Cardiac muscle cell (in vitro differentiated cells and primary cell): Measurements from ENCODE around the gene CPZ. TPM values are rescaled to one million over a fixed set of nuclear protein-coding genes. Genes with fewer than 3 reads are reported as not detected.
A peak's percentile ranks its signal among the peaks of the same experiment; 100 is the strongest.

Source experiments
- DNase-seq, 2 donors: peaks; one replicate each; pipeline versions ENCODE4 v3.0.0 to v3.0.0-alpha.2; 2010 to 2017; ENCODE audit warnings: low read depth in 1 of 2, low spot score in 1 of 2
- H3K27ac ChIP-seq: fragments of 200-600 bp; sonication (generic); 2 replicates; pipeline ENCODE4 v1.5.1; 2016
- H3K27me3 ChIP-seq: fragments of 200-600 bp; sonication (generic); 2 replicates; pipeline ENCODE4 v1.6.0; 2016; ENCODE audit warnings: control low read depth
- H3K36me3 ChIP-seq: fragments of 200-600 bp; sonication (generic); 2 replicates; pipeline ENCODE4 v1.5.1; 2016; ENCODE audit warnings: control low read depth
- H3K4me1 ChIP-seq: fragments of 200-600 bp; sonication (generic); 2 replicates; pipeline ENCODE4 v1.8.1; 2017; ENCODE audit warnings: low read depth, mild to moderate bottlenecking, mixed run types
- H3K4me3 ChIP-seq: fragments of 200-600 bp; sonication (generic); 2 replicates; pipeline ENCODE4 v1.5.1; 2016; ENCODE audit warnings: mild to moderate bottlenecking
- H3K9me3 ChIP-seq: fragments of 200-600 bp; sonication (generic); 2 replicates; pipeline ENCODE4 v1.5.1; 2017; ENCODE audit warnings: low read depth, mild to moderate bottlenecking, control low read depth
- polyA plus RNA-seq: library from polyadenylated mRNA; unstranded; fragments of >200 nt; fragmentation: Nextera tagmentation; extraction: Ambion mirVana; gene quantifications from 2 replicates; pipeline ENCODE4 v1.2.1, GENCODE V29; 2016
- total RNA-seq: library from RNA; depleted of rRNA; stranded (reverse); fragments of >200 nt; gene quantifications from 2 replicates; pipeline ENCODE4 v1.2.3, GENCODE V29; 2016
- TF ChIP-seq, protein P1 (sequence below): IDR thresholded peaks from 2 replicates; pipeline ENCODE4 v1.5.1; 2012; ENCODE audit warnings: low read depth, mild to moderate bottlenecking, low read length

Gene CPZ
- total and polyA plus RNA-seq, 2 experiments from 2014 or later = 4.7 to 12.0 TPM

DNA sequence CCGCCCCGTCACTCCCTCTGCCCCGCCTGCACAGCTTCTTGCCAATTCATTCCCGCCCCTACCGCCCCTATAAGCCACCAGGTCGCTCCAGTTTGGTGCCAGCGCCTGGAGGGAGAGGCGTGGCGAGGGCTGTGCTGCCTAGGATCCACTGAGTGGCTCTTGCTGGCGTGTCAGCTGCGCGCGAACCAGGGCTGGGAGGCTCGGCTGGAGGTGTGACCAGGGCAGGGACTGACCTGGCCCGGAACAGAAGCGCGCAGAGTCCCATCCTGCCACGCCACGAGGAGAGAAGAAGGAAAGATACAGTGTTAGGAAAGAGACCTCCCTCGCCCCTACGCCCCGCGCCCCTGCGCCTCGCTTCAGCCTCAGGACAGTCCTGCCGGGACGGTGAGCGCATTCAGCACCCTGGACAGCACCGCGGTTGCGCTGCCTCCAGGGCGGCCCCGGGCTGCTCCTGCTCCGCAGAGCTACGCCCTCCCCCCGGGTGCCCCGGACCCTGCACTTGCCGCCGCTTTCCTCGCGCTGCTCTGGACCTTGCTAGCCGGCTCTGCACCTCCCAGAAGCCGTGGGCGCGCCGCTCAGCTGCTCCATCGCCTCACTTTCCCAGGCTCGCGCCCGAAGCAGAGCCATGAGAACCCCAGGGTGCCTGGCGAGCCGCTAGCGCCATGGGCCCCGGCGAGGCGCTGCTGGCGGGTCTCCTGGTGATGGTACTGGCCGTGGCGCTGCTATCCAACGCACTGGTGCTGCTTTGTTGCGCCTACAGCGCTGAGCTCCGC is 12.1 kb upstream of the CPZ start, which contains the start of gene GPR78:
GPR78 (plus strand) TSS at position 72 of the 773 bp plus-strand sequence; CDS start at position 663, 591 bp downstream.
- Histone ChIP-seq H3K27me3 (peaks cover 77% of the 10 kb centered on the region), H3K4me1 (no peaks in the 10 kb centered on the region), H3K36me3 (no peaks in the 10 kb centered on the region), H3K9me3 (no peaks in the 10 kb centered on the region), H3K4me3 (no peak within 1 kb of the TSS), H3K27ac (no peak within 1 kb of the TSS)
- peak; percentile 65 to 93 for DNase-seq
- TF ChIP-seq, protein P1, sequence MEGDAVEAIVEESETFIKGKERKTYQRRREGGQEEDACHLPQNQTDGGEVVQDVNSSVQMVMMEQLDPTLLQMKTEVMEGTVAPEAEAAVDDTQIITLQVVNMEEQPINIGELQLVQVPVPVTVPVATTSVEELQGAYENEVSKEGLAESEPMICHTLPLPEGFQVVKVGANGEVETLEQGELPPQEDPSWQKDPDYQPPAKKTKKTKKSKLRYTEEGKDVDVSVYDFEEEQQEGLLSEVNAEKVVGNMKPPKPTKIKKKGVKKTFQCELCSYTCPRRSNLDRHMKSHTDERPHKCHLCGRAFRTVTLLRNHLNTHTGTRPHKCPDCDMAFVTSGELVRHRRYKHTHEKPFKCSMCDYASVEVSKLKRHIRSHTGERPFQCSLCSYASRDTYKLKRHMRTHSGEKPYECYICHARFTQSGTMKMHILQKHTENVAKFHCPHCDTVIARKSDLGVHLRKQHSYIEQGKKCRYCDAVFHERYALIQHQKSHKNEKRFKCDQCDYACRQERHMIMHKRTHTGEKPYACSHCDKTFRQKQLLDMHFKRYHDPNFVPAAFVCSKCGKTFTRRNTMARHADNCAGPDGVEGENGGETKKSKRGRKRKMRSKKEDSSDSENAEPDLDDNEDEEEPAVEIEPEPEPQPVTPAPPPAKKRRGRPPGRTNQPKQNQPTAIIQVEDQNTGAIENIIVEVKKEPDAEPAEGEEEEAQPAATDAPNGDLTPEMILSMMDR = no peak

DNA sequence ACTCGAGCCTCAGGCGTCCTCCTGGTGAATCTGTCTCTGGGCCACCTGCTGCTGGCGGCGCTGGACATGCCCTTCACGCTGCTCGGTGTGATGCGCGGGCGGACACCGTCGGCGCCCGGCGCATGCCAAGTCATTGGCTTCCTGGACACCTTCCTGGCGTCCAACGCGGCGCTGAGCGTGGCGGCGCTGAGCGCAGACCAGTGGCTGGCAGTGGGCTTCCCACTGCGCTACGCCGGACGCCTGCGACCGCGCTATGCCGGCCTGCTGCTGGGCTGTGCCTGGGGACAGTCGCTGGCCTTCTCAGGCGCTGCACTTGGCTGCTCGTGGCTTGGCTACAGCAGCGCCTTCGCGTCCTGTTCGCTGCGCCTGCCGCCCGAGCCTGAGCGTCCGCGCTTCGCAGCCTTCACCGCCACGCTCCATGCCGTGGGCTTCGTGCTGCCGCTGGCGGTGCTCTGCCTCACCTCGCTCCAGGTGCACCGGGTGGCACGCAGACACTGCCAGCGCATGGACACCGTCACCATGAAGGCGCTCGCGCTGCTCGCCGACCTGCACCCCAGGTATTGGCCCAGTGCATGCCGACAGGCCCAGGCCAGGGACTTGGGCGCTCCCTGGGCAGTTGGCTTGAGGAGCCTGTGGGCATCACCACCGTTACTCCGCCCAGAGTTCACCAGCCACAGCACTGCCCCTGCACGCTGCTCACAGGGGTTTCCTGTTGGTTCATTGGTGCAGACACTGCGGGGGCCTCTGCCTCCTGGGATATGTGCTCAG is 11.3 kb upstream of the CPZ start:
- Histone ChIP-seq H3K36me3 (no peaks in the 10 kb centered on the region), H3K4me1 (no peaks in the 10 kb centered on the region), H3K27me3 (peaks cover 77% of the 10 kb centered on the region), H3K9me3 (no peaks in the 10 kb centered on the region), H3K4me3 (no peak overlapping the region), H3K27ac (no peak overlapping the region)
- TF ChIP-seq, protein P1 = no peak
- no peak for DNase-seq

DNA sequence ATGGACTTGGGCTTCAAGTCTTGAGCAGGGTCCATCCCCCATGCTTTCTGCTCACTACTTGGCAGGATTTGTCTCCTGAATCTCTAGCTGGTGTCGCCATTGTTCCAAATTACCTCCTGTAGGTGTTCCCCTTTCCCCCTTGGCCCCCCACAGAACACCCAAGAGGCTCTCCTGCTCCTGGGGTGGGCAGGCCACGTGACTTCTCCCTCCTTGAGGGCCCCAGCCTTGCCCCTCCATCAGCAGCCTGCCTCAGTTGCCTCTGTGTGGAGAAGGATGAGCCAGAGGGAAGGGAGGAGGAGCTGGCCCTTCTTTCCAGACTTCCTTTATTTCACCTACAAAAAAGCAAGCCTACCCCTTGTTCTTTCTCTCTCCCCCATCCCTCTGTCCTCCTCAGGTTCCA is 10.5 kb upstream of the CPZ start:
- no peaks in the 10 kb centered on the region for H3K9me3 ChIP-seq
- TF ChIP-seq, protein P1 = no peak
- H3K4me1 ChIP-seq = no peaks in the 10 kb centered on the region
- H3K36me3 ChIP-seq = no peaks in the 10 kb centered on the region
- no peak overlapping the region for H3K4me3 ChIP-seq
- no peak overlapping the region for H3K27ac ChIP-seq
- H3K27me3 ChIP-seq = peaks cover 76% of the 10 kb centered on the region
- DNase-seq = no peak

DNA sequence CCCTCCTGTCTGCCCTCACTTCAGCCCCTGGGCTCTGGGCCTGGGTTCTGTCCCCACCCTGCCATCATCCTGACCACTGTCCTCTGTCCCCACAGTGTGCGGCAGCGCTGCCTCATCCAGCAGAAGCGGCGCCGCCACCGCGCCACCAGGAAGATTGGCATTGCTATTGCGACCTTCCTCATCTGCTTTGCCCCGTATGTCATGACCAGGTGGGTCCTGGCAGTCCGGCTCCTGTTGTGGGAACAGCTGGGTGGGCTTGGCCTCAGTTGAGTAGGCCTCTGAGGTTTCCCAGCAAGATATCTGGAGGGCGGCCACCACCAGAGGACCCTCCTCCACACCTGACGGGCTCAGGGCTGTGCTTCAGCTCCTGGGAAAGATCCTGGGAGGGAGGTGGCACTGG is 10.1 kb upstream of the CPZ start:
- TF ChIP-seq, protein P1 = no peak
- no peak for DNase-seq
- no peak overlapping the region for H3K27ac ChIP-seq
- H3K4me3 ChIP-seq = no peak overlapping the region
- H3K9me3 ChIP-seq = no peaks in the 10 kb centered on the region
- no peaks in the 10 kb centered on the region for H3K4me1 ChIP-seq
- H3K27me3 ChIP-seq = peaks cover 73% of the 10 kb centered on the region
- no peaks in the 10 kb centered on the region for H3K36me3 ChIP-seq

DNA sequence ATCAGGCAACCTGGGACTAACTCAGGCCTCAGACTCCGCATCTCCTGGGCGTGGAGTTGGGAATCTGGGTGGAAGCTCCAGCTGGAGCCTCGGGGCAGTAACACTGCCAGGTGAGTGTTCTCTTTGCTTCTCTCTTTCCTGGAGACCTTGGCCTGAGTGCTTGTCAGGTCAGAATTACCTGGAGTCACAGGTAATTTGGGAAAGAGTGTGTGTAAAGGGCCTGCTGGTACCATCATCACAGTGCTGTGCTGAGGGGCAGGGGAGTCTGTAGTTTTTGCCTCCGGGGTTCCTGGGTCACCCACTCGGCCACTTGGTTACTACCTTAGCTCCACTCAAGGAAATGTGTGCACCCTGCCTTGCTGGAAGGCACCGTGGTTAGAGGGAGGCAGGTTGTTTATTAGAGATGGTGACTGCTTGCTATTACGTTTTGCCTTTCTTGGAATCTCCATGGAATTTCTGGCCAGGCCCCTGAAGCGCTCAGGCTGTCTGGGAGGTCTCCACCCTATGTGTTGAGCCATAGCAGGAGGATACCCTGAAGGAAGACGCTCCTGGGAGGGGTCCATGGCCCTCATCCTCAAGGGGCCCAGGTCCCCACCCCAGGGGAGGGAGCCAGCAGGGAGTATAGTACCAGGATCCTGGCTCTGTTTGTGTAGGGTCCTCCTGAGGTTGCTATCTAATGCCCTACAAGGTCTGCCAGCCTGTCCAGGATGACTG is 9.5 kb upstream of the CPZ start:
- TF ChIP-seq, protein P1 = no peak
- H3K27me3 ChIP-seq = peaks cover 67% of the 10 kb centered on the region

More for the DNA sequence above, 9.5 kb upstream of the CPZ start:
- Histone ChIP-seq H3K4me3 (no peak overlapping the region), H3K4me1 (no peaks in the 10 kb centered on the region), H3K27ac (no peak overlapping the region), H3K9me3 (no peaks in the 10 kb centered on the region), H3K36me3 (no peaks in the 10 kb centered on the region)
- no peak for DNase-seq
